Thymus (tissue), 11 donors: Measurements from ENCODE around the gene ALPI. TPM values are rescaled to one million over a fixed set of nuclear protein-coding genes. Genes with fewer than 3 reads are reported as not detected.

Experiments
- DNase-seq, 9 donors: peaks; one replicate each; pipeline ENCODE4 v3.0.0-alpha.2; 2013; ENCODE audit warnings: low spot score in 9 of 9, low read depth in 6 of 9, missing footprints in 1 of 9
- H3K27ac ChIP-seq, 2 donors: one replicate each; pipeline ENCODE4 v1.5.1; 2013; ENCODE audit warnings: control low read depth in 1 of 2, low read depth in 1 of 2, low read length in 1 of 2, mild to moderate bottlenecking in 1 of 2, moderate library complexity in 1 of 2
- H3K27me3 ChIP-seq, 2 donors: one replicate each; pipeline ENCODE4 v1.5.1; 2013; ENCODE audit warnings: low read length in 1 of 2; ENCODE audit not compliant: control insufficient read depth in 2 of 2, insufficient read depth in 1 of 2
- H3K36me3 ChIP-seq, 2 donors: one replicate each; pipeline ENCODE4 v1.5.1; 2013; ENCODE audit warnings: low read length in 1 of 2, mild to moderate bottlenecking in 1 of 2, moderate library complexity in 1 of 2; ENCODE audit not compliant: control insufficient read depth in 2 of 2, insufficient read depth in 2 of 2
- H3K4me1 ChIP-seq, 2 donors: one replicate each; pipeline ENCODE4 v1.5.1; 2013; ENCODE audit warnings: low read length in 2 of 2; ENCODE audit not compliant: control insufficient read depth in 2 of 2, insufficient read depth in 2 of 2
- H3K4me3 ChIP-seq, 2 donors: one replicate each; pipeline ENCODE4 v1.5.1; 2013; ENCODE audit warnings: low read length in 2 of 2, control low read depth in 1 of 2, mild to moderate bottlenecking in 1 of 2
- H3K9me3 ChIP-seq, 2 donors: one replicate each; pipeline ENCODE4 v1.5.1; 2013; ENCODE audit warnings: low read length in 1 of 2, mild to moderate bottlenecking in 1 of 2; ENCODE audit not compliant: control insufficient read depth in 2 of 2, insufficient read depth in 1 of 2
- WGBS: extraction: QIAGEN DNeasy Blood & Tissue Kit; methylation state at CpG from one replicate; pipeline ENCODE4 v1.1.7; 2013; 5-methylcytosine and 5-hydroxymethylcytosine counted together
- polyA plus RNA-seq: library from polyadenylated mRNA; stranded (reverse); fragments of 200-250 nt; gene quantifications from one replicate; pipeline ENCODE4 v1.2.3, GENCODE V29; 2013
- total RNA-seq: library from RNA; stranded (reverse); fragments of 120-200 nt; gene quantifications from one replicate; pipeline ENCODE4 v1.2.4, GENCODE V29; 2013
- donor health status: healthy.

The ALPI gene
- total and polyA plus RNA-seq, 2 donors, result 0.19 to 0.34 TPM

- Histone ChIP-seq H3K27me3 (peaks cover 67 to 95% of the 10 kb centered on the region in 2 donors), H3K9me3 (peaks cover 0 to 8% of the 10 kb centered on the region in 2 donors), H3K36me3 (no peaks in the 10 kb centered on the region), H3K27ac (no peak overlapping the region), H3K4me1 (peaks cover 0 to 10% of the 10 kb centered on the region in 2 donors), H3K4me3 (peak overlapping the region in 1 of 2 donors; percentile 32)
- DNase-seq, result no peak
- WGBS, result 6% methylated on average over 74 of the region's 74 CpGs
Observed at GRCh38 chr2:232486558-232487384, 30.8 kb downstream of the ALPI start.

GRCh38 chr2:232487385-232488096, 31.6 kb downstream of the ALPI start, which contains the start of gene ECEL1:
TSS of gene ECEL1 (minus strand) at chr2:232487834. CDS start at chr2:232486653, 1,181 bp downstream.
- peaks cover 0 to 10% of the 10 kb centered on the region in 2 donors for H3K4me1 ChIP-seq
- peaks cover 0 to 8% of the 10 kb centered on the region in 2 donors for H3K9me3 ChIP-seq
- H3K27me3 ChIP-seq, result peaks cover 67 to 90% of the 10 kb centered on the region in 2 donors
- no peak within 1 kb of the TSS for H3K27ac ChIP-seq
- no peaks in the 10 kb centered on the region for H3K36me3 ChIP-seq
- DNase-seq, result no peak
- peak within 1 kb of the TSS in 1 of 2 donors; percentile 32 for H3K4me3 ChIP-seq
- WGBS, result 1% methylated on average over 102 of the region's 102 CpGs

- WGBS, result 59% methylated on average over 16 of the region's 16 CpGs
- H3K4me3 ChIP-seq, result peak overlapping the region in 1 of 2 donors; percentile 32
- H3K36me3 ChIP-seq, result no peaks in the 10 kb centered on the region
- H3K9me3 ChIP-seq, result peaks cover 0 to 8% of the 10 kb centered on the region in 2 donors
- peaks cover 0 to 10% of the 10 kb centered on the region in 2 donors for H3K4me1 ChIP-seq
- no peak overlapping the region for H3K27ac ChIP-seq
- no peak for DNase-seq
- peaks cover 67 to 90% of the 10 kb centered on the region in 2 donors for H3K27me3 ChIP-seq
Observed at GRCh38 chr2:232488097-232488711, 32.3 kb downstream of the ALPI start.

- Histone ChIP-seq H3K4me1 (peaks cover 0 to 10% of the 10 kb centered on the region in 2 donors), H3K27ac (no peak overlapping the region), H3K27me3 (peaks cover 66 to 87% of the 10 kb centered on the region in 2 donors), H3K4me3 (no peak overlapping the region), H3K36me3 (no peaks in the 10 kb centered on the region), H3K9me3 (peaks cover 0 to 8% of the 10 kb centered on the region in 2 donors)
- 95% methylated on average over 5 of the region's 5 CpGs for WGBS
- DNase-seq, result no peak
Observed at GRCh38 chr2:232488721-232489300, 32.9 kb downstream of the ALPI start.

GRCh38 chr2:232489516-232490220, 33.7 kb downstream of the ALPI start:
- Histone ChIP-seq H3K36me3 (no peaks in the 10 kb centered on the region), H3K4me3 (no peak overlapping the region), H3K9me3 (peaks cover 0 to 6% of the 10 kb centered on the region in 2 donors), H3K27me3 (peaks cover 57 to 87% of the 10 kb centered on the region in 2 donors), H3K27ac (no peak overlapping the region), H3K4me1 (peaks cover 0 to 10% of the 10 kb centered on the region in 2 donors)
- 89% methylated on average over 9 of the region's 9 CpGs for WGBS
- no peak for DNase-seq

GRCh38 chr2:232490221-232491138, 34.5 kb downstream of the ALPI start:
- Histone ChIP-seq H3K36me3 (no peaks in the 10 kb centered on the region), H3K27me3 (peaks cover 49 to 83% of the 10 kb centered on the region in 2 donors), H3K4me3 (no peak overlapping the region), H3K4me1 (peaks cover 0 to 10% of the 10 kb centered on the region in 2 donors), H3K27ac (no peak overlapping the region), H3K9me3 (peaks cover 0 to 4% of the 10 kb centered on the region in 2 donors)
- WGBS, result 92% methylated on average over 30 of the region's 30 CpGs
- no peak for DNase-seq

- H3K4me3 ChIP-seq, result no peak overlapping the region
- H3K4me1 ChIP-seq, result peaks cover 0 to 10% of the 10 kb centered on the region in 2 donors
- peaks cover 41 to 77% of the 10 kb centered on the region in 2 donors for H3K27me3 ChIP-seq
- H3K36me3 ChIP-seq, result no peaks in the 10 kb centered on the region
- no peak overlapping the region for H3K27ac ChIP-seq
- no peak for DNase-seq
- 98% methylated on average over 12 of the region's 12 CpGs for WGBS
- peaks cover 0 to 4% of the 10 kb centered on the region in 2 donors for H3K9me3 ChIP-seq
Observed at GRCh38 chr2:232491139-232491780, 35.3 kb downstream of the ALPI start.
